ENCODE measurements around the gene NAALADL2.

DNA sequence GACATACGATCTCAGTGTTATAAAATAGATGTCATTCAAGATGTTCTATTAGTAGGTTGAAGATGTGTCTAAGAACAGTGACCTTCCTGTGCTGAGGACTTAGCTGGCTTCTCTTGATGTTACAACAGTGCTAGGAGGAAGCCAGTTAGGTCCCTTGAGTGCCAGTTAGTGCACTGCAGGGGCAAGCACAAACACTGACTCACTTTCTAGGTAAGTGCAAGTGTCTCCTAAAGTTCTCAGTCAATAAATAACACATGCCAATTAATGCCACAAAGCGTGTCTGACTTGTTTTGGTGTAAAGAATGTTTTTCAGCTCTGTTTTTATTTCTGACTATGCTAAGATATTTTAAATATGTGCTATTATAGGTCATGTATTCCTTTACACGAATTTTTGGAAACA is 211.8 kb downstream of the NAALADL2 start:
- no peak for TF ChIP-seq EZH2 (IDR thresholded peaks at IDR 0.05)
- TF ChIP-seq POLR2AphosphoS5 (IDR thresholded peaks at IDR 0.05; ENCODE audit: borderline replicate concordance, low read depth, low read length): no peak
